GM21737 (cell line): ENCODE results near the gene RFNG.

Experiments
- ATAC-seq: cut with Tn5 transposase; IDR thresholded peaks from one replicate; pipeline ENCODE4 v1.9.1; 2021; ENCODE audit warnings: mild to moderate bottlenecking, moderate library complexity; ENCODE audit not compliant: unreplicated experiment

Gene RFNG

DNA sequence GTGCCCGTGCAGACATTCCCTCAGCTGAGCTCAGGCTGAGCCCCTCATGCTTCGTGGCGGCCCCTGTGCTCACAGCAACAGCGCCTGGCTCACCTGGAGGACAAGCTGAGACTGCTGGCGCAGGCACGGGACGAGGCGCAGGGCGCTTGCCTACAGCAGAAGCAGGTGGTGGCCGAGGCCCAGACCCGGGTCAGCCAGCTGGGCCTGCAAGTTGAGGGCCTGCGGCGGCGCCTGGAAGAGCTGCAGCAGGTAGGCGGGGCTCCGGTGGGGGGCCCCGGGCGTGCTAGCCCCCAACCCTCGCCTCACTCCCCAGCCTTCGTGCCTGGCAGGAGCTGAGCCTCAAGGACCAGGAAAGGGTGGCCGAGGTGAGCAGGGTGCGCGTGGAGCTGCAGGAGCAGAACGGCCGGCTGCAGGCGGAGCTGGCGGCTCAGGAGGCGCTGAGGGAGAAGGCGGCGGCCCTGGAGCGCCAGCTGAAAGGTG, 21.6 kb downstream of the RFNG start:
- no peak for ATAC-seq

DNA sequence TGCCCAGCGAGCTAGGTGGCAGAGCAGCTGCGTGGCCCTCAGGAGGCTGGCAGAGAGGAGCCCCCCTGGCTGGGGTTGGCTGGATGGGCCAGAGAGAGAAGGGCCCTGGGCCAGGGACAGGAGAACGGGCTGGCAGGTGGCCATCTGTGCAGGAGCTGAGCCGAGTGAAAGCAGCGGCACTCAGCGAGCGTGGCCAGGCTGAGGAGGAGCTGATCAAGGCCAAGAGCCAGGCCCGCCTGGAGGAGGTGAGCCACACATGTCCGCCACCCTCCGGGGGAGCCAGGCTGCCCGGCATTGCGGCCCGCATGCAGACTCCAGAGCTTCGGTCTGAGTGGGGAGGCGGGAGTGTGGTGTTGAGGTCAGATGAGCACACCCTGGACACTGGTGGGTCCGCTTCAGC, 22.2 kb downstream of the RFNG start:
- no peak for ATAC-seq

DNA sequence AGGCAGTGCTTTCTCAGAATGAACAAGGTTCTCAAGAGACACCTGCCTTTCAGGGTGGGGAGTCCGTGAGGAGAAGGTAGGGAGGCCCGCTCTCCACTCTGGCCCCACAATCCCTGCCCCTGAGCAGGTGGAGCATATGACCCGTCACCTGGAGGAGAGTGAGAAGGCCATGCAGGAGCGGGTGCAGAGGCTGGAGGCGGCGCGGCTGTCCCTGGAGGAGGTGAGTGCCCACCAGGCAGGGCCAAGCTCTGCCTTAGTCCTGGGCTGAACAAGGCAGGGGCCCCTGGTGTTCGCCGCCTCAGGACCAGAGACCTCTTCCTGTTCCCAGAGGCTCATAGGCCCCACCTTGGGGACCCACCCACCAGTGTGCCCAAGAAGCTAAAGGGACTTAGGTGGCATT, 22.6 kb downstream of the RFNG start:
- ATAC-seq: no peak

DNA sequence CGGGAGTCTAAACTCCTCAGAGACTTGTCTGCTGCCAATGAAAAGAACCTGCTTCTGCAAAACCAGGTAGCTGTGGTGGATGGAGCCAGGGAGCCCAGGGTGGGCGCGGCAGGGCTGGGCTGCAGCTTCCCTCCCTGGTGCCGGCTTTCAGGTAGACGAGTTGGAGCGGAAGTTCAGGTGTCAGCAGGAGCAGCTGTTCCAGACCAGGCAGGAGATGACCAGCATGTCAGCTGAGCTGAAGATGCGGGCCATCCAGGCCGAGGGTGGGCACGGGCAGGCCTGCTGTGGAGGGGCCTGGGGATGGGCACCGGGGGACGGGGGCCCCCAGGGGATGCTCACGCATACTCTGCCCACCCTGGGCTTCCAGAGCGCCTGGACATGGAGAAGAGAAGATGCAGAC, 23.4 kb downstream of the RFNG start:
- ATAC-seq: no peak

DNA sequence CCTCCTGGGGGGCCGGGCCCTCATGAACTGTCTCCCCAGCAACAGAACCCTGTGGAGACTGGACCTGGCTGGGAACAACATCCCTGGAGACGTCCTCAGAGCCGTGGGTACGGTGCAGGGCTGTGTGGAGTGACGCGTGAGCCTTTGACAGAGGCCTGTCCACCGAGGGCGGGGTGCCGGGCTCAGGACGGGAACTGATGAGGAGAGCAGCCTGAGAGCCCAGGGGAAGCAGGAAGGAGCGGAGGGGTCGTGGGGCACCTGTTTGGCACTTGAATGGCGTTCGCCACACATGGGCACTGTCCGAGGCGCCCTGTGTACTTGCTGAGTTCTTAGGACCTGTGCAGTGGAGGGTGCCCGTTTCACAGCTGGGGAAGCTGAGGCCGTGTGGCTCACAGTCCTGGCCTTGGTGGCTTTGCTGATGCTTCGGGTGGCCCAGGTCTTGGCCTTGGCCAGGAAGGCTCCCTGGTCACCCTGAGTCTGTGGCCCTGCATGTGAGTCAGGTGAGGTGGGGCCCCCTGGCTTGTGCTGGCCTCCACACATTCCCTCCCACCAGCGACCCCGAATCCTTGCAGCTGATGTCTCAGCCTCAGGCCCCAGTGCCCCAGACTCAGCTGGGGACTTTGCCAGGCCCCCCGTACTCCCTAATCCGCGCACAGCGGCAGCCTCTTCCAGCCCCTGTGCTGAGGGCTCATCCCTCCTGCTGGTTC, 26.1 kb downstream of the RFNG start:
- no peak for ATAC-seq

DNA sequence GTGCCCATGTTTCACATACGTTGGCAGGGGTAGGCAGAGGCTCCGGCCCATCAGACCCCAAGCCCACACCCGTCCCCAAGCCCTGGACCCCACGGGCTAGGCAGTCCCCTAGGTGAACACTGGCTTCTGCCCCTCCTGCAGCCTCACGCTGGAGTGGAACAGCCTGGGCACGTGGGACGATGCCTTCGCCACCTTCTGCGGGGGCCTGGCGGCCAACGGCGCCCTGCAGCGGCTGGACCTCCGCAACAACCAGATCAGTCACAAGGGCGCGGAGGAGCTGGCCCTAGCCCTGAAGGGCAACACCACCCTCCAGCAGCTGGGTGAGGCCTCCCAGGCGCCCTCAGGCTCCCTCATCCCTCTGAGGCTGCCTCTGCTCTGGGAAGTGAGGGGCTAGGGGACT, 26.8 kb downstream of the RFNG start:
- no peak for ATAC-seq

DNA sequence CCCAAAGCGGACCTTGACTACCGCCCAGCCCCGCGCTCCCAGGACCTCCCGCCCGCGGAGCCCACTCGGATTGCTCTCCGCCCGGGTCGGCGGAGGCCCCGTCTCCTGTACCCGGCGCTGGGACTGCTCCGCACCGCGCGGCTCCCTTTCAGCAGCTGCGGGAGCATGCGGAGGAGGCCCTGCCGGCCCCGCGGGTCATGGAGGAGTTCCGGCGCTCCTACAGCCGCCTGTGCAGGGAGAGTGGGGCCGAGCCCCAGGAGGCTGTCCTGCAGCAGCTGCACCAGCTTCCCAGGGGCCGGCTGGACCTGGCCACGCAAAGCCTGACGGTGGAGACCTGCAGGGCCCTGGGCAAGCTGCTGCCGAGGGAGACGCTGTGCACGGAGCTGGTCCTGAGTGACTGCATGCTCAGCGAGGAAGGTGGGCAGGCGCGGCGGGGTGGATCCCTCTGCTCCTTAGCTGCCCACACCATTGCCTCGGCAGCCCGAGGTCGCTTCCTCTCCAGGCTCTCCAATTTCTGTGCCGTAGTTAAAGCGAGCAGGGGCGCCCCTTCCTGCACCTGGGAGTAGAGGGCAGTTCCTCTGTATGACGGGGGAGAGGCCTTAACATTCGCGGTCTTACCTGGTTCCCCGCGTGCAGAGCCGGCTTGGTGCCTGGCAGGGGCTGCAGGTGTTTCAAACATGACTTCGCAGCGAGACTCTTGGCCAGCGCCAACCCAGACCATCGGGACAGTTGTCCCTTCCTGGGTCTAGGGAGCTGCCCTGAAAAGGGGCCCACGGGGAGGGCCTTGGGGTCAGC, 28.0 kb downstream of the RFNG start:
- ATAC-seq: peak; percentile 1

DNA sequence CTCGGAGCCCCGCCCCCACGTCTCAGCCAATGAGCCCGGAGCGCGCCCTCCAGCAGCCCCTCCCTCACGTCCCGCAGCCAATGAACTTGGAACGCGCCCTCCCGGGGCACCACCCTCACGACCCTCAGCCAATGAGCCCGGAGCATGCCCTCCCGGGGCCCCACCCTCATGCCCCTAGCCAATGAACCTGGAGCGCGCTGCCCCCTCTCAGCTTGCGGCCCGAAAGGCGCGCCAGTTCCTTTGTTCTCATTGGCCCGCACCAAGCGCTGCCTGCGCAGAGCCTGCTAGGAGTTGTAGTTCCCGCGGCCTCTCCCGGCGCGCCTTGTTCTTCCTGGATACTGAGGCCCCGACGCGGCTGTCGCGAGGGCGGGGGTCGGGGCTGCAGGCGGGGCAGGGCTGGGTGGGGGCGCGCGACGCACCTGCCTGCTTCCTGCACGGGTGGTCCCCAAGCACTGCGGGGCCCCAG, 28.6 kb downstream of the RFNG start, which contains the start of gene LRRC45:
Gene LRRC45, plus strand, starts transcription at position 325 of the 466 bp plus-strand sequence. CDS start 339 bp downstream, outside the sequence.
- peak; percentile 77 for ATAC-seq

DNA sequence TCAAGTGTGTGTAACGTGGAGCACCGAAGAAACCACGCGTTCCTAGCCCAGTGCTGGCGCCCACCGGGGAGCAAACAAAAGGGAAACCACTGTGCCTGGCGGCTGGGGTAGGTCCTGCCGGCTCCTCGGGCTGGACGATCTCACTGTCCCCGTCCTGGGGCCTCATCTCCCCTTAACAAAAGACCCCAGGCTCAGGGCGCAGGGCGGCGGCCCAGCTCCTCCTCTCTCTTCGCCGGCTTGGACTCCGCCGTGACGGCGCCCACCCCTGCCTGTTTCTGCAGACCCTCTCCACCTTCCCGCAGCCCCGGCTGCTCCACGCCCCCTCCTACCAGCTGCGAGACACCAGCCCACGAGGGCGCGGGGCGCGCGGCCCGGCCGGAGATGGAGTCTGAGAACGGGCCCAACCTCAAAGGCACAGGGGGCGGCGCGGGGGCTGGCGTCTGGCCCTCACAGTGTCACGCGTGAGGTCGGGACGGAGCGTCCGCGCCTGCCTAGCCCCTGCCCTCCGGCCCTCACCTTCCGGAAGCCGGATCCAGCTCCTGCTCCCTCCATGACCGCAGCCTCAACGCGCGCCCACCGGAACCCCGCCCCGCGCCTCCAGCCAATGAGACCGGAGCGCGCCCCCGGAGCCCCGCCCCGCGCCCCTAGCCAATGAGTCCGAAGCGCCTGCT, 29.2 kb downstream of the RFNG start, which contains the start of gene CENPX:
Gene CENPX, minus strand, starts transcription at position 569 of the 671 bp plus-strand sequence. Its CDS starts 17 bp downstream, at position 552.
- ATAC-seq: no peak

DNA sequence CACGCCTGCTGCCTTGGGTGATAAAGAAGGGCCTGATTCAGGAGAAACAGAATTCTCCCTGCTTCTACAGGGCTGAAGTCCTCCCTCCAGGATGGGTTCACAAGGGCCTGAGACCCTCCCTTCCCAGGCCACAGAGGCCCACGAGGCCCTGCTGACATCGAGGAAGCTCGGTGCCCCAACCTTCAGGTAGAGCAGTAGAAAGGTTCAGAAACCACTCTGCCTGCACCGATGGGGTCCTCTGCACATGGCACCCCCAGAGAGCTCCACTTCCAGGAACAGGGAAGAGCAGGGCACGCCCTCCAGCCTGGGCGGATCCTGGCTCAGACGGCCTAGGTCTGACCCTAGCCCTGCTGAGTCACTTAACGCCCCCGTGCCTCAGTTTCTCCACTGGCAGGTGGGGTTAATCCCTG, 29.7 kb downstream of the RFNG start:
- no peak for ATAC-seq

DNA sequence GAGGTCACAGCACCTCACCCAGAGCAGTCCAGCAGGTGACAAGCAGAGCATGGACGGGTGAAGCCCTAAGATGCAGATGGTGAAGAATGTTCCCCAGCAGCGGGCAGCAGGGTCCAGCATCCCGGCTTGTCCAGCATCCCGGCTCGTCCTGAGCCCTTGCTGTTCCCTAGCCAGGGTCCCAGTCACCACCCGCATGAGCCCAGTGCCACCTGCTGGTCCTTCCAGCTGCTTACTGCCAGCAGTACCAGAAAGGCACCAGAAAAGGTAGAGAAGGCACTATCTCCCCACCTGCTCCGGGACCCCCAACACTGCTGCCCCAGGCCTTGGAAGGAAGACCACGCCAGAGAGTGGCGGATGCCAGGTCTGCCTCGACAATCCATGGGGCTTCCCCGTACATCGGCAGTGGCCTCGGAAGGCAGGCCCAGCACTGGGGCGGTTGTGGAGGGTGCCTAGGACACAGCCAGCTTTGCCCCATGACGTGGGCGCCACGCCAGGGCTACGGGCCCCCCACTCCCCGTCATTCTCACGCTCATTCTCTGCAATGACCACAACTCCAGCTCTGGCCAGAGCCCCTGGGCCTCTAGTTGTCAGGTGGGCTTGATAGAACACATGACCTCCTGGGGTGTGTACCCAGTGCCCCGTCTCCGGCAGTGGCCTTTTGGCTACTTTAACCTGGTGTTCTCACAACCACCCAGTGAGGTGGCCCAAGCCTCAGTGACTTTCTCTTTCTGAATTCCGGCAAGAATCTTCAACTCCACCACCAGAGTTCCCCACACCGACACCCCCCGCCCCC, 30.3 kb downstream of the RFNG start:
- ATAC-seq: no peak

DNA sequence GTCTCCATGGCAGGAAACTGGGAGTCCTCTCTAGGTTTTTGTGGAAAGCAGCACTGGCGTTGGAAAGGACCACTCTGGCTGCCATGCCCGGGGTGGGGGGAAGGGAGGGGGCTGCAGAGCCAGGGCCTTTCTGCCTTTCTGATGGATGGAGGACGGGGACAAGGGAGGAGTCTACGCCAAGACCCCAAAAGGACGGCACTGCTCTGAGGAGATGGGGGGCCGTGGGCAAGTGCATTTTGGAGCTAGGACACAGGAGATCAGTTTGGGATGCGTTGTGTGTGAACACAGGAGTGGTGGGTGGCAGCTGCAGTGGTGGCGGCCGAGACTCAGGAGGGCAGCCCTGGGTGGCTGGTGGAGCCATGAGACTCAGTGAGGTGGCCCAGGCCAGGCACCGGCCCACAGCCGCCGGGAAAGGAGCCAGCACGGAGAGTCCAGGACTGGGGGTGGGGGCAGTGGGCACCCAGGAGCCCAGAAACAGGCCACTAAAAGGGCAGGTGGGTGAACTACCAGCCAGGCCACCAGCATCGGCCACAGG, 31.0 kb downstream of the RFNG start:
- ATAC-seq: no peak

DNA sequence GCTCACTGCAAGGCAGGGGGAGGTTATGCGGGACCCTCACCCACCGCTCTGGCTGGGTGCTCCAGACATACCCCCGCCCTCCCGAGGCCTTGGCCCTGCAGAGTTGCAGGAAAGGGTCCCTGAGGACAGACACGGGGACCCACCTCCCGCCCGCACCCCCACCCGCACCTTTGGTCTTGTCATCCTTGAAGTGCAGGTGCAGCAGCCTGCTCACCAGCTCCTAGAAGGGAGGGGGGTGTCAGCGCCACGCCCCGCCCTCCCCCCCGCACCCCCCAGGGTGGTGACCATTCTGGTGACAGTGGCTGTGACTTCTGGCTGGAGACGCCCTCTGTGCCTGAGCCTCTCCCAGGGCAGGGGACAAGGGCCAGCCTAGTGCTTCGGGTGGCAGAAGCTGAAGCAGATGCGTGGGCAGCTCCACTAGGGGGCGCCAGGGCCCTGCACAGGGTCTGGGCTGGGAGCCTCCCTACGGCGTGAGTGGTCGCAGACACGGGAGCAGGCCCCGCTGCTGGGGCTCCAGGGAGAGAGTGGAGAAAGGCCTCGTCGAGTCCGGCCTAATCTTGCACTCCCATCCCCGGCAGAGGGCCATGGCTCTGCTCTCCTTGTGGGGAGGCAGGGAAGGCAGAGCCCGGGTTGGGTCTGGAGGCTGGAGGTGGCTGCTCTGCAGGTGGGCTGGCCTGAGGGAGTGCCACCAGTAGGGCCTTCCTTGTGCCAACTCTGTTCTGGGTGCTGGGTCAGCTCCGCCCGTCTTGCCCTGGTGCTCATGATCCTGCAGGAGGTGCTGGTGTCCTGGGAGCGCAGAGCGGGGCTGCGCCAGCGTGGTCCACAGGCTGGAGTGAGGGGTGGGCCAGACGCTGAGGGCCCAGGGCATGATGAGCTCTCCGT, 31.7 kb downstream of the RFNG start:
- ATAC-seq: no peak

DNA sequence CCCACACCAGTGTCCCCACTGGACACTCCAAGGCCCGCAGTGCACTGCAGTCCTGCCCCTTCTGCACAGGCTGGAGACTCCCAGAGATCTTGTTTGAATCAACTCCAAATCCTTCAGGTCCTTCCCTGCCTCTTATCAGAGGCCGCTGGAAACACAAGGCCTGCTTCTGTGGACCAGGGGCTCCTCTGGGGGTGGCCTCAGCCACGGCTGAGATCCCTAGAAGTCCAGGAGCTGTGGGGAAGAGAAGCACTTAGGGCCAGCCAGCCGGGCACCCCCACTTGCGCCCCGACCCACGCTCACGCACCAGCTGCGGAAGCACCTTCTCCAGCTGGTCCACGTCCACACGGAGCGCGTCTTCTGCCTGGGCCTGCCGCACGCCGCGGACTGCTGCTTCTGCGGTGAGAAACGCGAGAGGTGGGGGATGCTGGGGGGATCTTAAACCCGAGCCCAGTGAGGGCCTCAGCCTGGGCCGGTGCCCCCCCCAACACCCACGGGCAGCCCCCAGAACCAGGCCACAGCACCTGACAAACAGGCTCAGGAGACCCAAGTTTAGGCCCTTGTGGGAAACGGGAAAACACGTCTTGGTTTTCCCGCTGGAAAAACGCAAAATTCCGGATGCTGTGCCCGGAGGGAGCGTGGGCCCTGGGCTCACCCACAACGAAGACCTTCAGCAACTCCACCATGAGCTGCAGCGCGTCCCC, 32.5 kb downstream of the RFNG start:
- ATAC-seq: no peak

DNA sequence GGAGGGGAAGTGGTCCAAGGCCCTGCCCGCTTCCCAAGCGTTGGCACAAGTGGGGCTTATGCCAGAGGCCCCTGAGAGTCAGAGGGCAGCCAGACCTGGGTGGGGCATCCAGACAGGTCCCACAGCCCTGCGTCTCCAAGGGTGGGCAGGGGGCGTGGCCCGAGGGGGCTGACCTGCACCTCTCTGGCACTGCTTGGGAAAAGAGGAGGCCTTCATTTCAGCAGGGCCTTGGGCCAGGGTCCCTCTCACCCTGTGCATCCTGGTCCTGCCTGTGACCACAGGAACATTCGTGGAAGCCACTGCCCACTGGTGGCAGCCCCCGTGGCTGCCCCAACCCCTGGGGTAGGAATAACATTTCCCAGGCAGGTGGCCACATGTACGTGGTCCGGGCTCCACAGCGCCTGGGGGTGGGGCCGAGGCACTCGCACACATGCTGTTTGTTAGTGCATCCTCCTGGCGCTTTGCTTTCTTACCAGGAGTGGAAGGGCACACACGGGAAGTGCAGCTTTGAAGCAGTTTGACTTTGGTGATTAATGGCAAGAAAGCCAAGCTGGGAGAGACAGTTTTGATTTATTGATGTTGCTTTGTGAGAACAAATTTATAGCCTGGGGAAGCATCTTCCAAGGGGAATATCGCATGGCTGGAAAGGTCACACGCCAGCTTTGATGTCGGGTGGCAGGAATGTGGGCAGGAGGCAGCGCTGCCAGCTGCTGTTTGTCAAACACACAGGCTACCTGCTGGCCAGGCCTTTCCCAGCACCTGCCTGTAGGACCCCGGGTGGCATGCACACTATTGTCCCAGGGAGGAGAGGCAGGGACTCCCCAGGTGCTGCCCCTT, 33.2 kb downstream of the RFNG start:
- ATAC-seq: no peak

DNA sequence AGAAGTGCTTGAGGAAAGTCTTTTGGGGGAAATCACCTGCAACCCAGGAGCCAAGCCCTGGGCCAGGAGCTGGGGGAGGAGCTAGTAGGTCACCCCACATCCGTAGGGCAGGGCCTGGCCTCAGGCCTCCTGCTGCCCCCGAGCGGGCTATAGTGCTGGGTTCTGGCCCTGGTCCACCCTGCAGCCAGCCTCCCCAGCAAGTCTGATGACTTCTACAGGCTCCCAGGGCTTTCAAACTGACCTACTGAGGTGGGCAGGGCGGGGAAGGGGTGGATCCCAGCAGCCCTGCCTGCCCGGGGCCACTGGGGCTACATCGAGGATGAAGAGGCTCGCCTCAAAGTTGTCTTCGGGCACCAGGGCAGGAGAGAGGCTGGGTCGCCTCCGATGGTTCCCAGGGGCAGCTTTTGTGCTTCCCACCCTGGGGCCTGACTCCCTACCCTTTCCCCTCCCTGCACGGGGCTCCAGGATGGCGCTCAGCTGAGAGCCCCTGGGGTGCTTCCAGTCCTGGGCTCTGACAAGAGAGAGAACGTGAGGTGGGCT, 33.9 kb downstream of the RFNG start:
- ATAC-seq: no peak

DNA sequence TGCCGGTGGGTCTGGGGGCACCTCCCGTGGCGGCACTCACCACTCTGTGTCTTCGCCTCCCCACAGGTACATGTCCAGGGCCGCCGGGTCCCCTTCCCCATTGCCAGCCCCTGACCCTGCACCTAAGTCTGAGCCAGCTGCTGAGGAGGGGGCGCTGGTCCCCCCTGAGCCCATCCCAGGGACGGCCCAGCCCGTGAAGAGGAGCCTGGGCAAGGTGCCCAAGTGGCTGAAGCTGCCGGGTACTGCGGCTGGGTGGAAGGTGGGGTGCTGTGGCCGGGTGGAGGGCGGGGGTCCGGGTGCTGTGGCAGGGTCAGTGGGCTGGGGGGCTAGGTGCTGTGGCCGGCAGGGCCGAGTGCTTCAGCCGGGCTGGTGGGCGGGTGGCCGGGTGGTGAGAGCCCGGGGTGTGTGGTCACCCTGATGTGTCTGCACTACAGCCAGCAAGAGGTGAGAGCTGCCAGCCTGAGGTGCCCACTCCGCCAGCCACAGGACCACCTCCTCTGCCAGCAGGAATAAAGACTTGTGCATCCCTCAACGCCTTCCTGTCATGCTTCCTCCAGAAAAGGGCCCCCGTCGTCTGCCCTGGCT, 34.6 kb downstream of the RFNG start:
- ATAC-seq: no peak
